Stimulated activated CD8-positive, alpha-beta memory T cell treated with anti-CD3 and anti-CD28 coated beads, Interleukin-2, amount 100 ng/mL, for 48 hours (primary cell): ENCODE results near the gene YPEL1.
"Not testable (repeated sequence)": the region's sequence is repeated elsewhere in the genome, so short reads cannot be mapped to it uniquely, and the experiment has no call there.

Source experiments
- DNase-seq, 2 donors: peaks; one replicate each; pipeline ENCODE4 v3.0.0-alpha.2; 2020; ENCODE audit warnings: low read depth in 2 of 2

Gene YPEL1

GRCh38 chr22:21699643-21700042 is 36.0 kb downstream of the YPEL1 start:
- no peak for DNase-seq

- DNase-seq: no peak
Measured at GRCh38 chr22:21698430-21699329, 36.9 kb downstream of the YPEL1 start.

GRCh38 chr22:21697880-21698279 is 37.7 kb downstream of the YPEL1 start:
- DNase-seq: no peak

- no peak for DNase-seq
Measured at GRCh38 chr22:21697021-21697771, 38.4 kb downstream of the YPEL1 start.

GRCh38 chr22:21696115-21696514 is 39.5 kb downstream of the YPEL1 start:
- DNase-seq: no peak

- no peak for DNase-seq
Measured at GRCh38 chr22:21695430-21696085, 40.0 kb downstream of the YPEL1 start.

GRCh38 chr22:21694795-21695429 is 40.7 kb downstream of the YPEL1 start:
- no peak for DNase-seq

GRCh38 chr22:21694394-21694793 is 41.2 kb downstream of the YPEL1 start:
- no peak for DNase-seq

GRCh38 chr22:21693999-21694341 is 41.6 kb downstream of the YPEL1 start:
- no peak for DNase-seq

GRCh38 chr22:21693333-21693998 is 42.1 kb downstream of the YPEL1 start:
- DNase-seq: no peak

- DNase-seq: not testable (repeated sequence)
Measured at GRCh38 chr22:21692856-21693255, 42.7 kb downstream of the YPEL1 start.

- no peak for DNase-seq
Measured at GRCh38 chr22:21691816-21692215, 43.8 kb downstream of the YPEL1 start.

- no peak for DNase-seq
Measured at GRCh38 chr22:21690401-21690801, 45.2 kb downstream of the YPEL1 start.

- no peak for DNase-seq
Measured at GRCh38 chr22:21688706-21689381, 46.8 kb downstream of the YPEL1 start.

- no peak for DNase-seq
Measured at GRCh38 chr22:21688341-21688705, 47.3 kb downstream of the YPEL1 start.

GRCh38 chr22:21687685-21688259 is 47.8 kb downstream of the YPEL1 start:
- DNase-seq: no peak

- no peak for DNase-seq
Measured at GRCh38 chr22:21686634-21687393, 48.8 kb downstream of the YPEL1 start.

- no peak for DNase-seq
Measured at GRCh38 chr22:21686193-21686608, 49.4 kb downstream of the YPEL1 start.

- DNase-seq: no peak
Measured at GRCh38 chr22:21685164-21685513, 50.5 kb downstream of the YPEL1 start.
